Hepatic stellate cell (primary cell): ENCODE results near the gene CTXND1.
"Not testable (repeated sequence)": the region's sequence is repeated elsewhere in the genome, so short reads cannot be mapped to it uniquely, and the experiment has no call there.

Experiments
- DNase-seq: peaks from one replicate; pipeline ENCODE4 v3.0.0; 2011; ENCODE audit warnings: low spot score

Gene CTXND1

DNA sequence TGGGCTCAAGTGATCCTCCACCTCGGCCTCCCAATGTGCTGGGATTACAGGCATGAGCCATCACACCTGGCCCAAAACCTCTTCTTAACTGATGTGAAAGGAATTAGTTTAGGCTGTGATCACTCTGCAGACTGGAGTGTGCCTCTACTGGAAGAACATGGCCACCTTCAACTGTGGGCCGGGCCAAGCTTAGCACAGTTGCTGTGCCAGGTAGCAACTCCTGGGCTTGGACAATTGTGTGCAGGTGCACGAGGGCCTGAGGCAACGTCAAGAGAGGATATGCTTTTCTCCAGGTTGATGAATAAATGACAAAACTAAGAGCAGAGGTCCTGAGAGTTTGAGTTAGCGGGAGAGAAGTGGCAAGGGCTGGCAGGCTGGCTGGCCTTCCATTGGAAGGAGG is 92.7 kb downstream of the CTXND1 start:
- no peak for DNase-seq

GRCh38 chr15:80157215-80157614 is 94.8 kb downstream of the CTXND1 start:
- DNase-seq, result no peak

- DNase-seq, result no peak
Measured at GRCh38 chr15:80156176-80156720, 95.8 kb downstream of the CTXND1 start.

GRCh38 chr15:80155378-80156175 is 96.4 kb downstream of the CTXND1 start:
- DNase-seq, result not testable (repeated sequence)

- DNase-seq, result no peak
Measured at GRCh38 chr15:80155001-80155377, 97.0 kb downstream of the CTXND1 start.

- no peak for DNase-seq
Measured at GRCh38 chr15:80154336-80154735, 97.7 kb downstream of the CTXND1 start.

GRCh38 chr15:80153900-80154299 is 98.1 kb downstream of the CTXND1 start:
- no peak for DNase-seq

DNA sequence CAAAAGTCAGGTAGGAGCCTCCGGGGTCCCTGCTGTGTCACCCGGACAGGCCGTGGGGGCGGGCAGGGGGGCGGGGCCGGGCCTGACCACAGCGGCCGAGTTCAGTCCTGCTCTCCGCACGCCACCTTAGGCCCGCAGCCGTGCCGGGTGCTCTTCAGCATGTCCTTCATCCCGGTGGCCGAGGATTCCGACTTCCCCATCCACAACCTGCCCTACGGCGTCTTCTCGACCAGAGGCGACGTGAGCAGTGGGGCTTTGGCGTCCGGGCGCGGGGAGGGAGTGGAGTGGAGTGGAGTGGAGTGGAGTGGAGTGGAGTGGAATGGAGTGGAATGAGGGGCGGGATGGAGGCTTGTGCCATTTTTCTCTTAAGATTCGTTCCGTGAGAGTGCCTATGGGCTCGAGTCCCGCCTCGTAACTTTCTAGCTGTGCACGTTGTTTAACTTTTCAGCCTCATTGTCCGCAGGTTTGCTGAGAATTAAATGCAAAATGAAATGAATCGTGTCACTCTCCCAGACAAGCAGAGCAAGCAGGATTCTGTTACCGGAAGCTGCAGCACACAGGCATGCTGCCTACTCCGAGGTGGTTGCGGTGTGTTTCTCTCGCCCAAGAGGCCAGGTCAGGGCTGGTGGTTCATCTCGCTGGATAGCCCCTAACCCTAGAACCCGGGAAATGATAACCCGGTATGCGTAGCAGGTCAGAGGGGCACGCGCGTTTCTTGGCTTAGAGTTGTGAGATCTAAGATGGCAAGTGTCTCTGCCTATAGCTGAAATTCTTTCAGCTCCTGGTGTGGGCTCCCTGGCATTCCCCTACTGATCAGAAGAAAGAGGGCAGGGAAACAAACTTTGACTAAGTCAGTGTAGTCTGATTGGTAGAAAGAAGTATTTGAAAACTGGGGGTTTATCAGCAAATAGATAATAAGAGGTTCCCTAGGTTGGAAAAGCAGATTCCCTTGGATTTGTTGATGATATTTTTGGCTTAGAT is 98.8 kb downstream of the CTXND1 start, which contains the start of gene FAH:
Gene FAH (plus strand): TSS at position 104 of the 981 bp plus-strand sequence. CDS start 56 bp downstream, at position 160.
- peak; percentile 46 for DNase-seq

DNA sequence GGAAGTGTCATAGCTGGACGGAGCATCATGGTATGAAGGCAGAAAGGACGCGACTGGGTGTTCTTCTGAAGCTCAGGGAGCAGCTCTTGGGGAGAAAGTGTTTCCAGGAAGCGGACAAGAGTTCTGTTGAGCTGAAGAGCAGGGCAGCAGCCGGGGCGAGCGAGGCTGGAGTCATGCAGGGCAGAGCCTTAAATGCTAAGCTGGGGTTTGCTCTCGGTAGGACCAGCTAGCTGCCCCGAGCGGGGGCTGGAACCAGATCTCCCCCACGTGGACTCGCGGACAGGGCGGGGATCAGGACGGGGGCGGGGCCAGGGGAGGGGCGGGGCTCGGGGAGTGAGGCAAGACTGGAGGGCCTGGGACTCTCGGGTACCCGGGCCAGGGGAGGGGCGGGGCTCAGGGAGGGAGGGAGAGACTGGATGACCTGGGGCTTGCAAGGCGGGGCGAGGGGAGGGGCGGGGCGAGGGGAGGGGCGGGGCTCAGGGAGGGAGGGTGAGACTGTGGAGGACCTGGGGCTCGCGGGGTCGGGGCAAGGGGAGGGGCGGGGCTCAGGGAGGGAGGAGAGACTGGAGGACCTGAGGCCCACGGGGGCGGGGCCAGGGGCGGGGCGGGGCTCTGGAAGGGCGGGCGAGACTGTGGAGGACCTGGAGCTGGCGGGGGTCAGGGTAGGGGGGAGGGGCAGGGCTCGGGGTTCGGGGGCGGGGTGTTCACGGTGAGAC is 99.7 kb downstream of the CTXND1 start:
- DNase-seq, result peak; percentile 93

GRCh38 chr15:80151576-80151975 is 100.4 kb downstream of the CTXND1 start:
- no peak for DNase-seq

DNA sequence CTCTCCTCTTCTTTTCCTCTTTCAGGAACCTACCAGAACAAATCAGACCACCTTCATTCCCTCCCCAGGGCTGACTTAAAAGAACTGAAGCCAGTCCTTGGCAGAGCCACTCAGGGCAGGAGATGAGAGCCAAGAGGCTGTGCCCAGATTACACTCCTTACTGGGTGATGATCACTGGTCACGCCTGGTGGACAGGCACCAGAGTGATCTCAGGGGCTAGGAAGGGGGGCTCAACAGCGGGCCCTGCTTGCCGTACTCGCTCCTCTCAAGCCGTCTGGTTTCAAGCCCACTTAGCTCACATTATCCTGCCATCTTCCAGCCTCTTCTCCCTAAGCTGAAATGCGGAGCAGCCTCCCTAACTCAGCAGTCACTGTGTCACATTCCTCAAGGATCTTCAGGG is 100.9 kb downstream of the CTXND1 start:
- DNase-seq, result no peak
